ENCODE data around the gene GABRB3. TPM values are rescaled to one million over a fixed set of nuclear protein-coding genes. Genes with fewer than 3 reads are reported as not detected.

Gene GABRB3
- total and polyA plus RNA-seq, 2 donors (not counting 3 experiments of a cell fraction or from before 2014, with no cell fraction given) = 0.03 TPM; not detected in 1

DNA sequence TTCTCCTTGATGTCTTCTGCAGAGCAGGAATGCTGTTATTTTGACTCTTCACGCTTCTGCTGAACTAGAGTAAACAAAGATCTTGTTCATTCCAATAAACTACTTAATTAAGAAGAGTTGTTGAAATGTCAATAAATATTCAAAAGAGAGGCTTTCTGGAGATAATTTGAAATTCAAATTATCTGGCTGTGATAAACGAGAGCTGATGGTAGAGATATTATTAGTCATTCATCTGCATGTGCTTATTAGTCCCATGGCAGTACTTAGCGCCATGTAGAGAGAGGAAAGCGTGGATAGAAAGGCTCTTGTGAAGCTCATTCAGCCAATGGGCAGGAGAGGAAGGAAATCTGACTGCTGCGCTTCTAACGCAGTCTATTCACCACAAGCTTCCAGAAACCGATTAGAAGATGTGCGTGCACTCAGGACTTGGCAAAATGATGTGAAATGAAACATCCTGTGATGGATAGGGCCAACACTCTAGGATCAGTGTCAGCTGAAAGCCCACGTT lies 251.1 kb downstream of the GABRB3 start:
- H3K4me2 ChIP-seq (ENCODE audit: insufficient read depth, low read length) = no peak overlapping the region
- no peak overlapping the region for H3K27ac ChIP-seq (ENCODE audit: insufficient read depth, low read depth, low read length)
- H3K4me3 ChIP-seq (replicated peaks in 1 of 3; ENCODE audit: insufficient read depth in 1 of 3, low read depth in 1 of 3, low read length in 3 of 3) = no peak overlapping the region
- CTCF ChIA-PET = no interaction called here
- peaks cover 5% of the 10 kb centered on the region for H3K9me3 ChIP-seq (replicated peaks; ENCODE audit: control insufficient read depth, insufficient read depth, low read length)
- no peaks in the 10 kb centered on the region for H3K27me3 ChIP-seq (ENCODE audit: control insufficient read depth in 2 of 2, insufficient read depth in 2 of 2, low read length in 2 of 2)
- H3K4me1 ChIP-seq (ENCODE audit: control insufficient read depth, extremely low read depth, insufficient read depth, low read length) = no peaks in the 10 kb centered on the region
- H4K20me1 ChIP-seq (replicated peaks; ENCODE audit: control insufficient read depth, extremely low read depth, insufficient read depth, low read length) = no peaks in the 10 kb centered on the region
- no peak for FAIRE-seq
- no peak overlapping the region for H3K9ac ChIP-seq (replicated peaks; ENCODE audit: extremely low read depth, insufficient read depth, low read length)
- POLR2A ChIA-PET = no interaction called here
- H3K36me3 ChIP-seq (ENCODE audit: control insufficient read depth in 2 of 2, extremely low read depth in 1 of 2, insufficient read depth in 2 of 2, low read length in 2 of 2) = no peaks in the 10 kb centered on the region
- no peaks in the 10 kb centered on the region for H3K9me1 ChIP-seq (replicated peaks; ENCODE audit: control insufficient read depth, extremely low read depth, insufficient read depth, low read length)
- DNase-seq (ENCODE audit: low read depth, low spot score) = no peak
- dilution Hi-C loops (cut with MboI; ENCODE audit: extremely low pct_ligation_motif_present, low sequenced_read_pairs) = no loop called here
- H3K79me2 ChIP-seq (ENCODE audit: control insufficient read depth, insufficient read depth, low read length) = no peaks in the 10 kb centered on the region
- no TSS peak for BruUV-seq (replicated peaks)
- no peak overlapping the region for H2AFZ ChIP-seq (ENCODE audit: low read depth, low read length)
- no peak for TF ChIP-seq POLR2A (IDR thresholded peaks at IDR 0.05; ENCODE audit: low read depth, low read length)
- intact Hi-C loops (cut with micrococcal nuclease) = no loop called here

DNA sequence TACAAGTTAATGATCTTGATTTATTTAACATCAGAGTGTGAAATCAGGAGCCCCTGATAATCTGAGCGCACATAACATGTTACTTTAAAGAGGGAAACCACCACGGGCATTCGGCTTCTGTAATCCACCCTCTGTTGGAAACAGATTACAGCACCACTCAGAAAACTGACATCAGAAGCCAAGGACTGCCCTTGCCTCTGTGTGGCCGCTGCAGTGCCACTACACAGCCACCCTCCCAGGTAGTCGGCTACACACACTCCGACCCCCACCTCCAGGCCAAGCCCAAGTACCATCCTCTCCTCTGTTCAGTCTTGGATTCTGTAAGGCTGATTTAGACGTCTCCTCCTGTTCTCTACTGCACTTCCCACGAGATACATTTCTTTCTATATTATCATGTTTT lies 251.7 kb downstream of the GABRB3 start:
- Histone ChIP-seq H3K4me1 (ENCODE audit: control insufficient read depth, extremely low read depth, insufficient read depth, low read length) (no peaks in the 10 kb centered on the region), H3K4me3 (replicated peaks in 1 of 3; ENCODE audit: insufficient read depth in 1 of 3, low read depth in 1 of 3, low read length in 3 of 3) (no peak overlapping the region), H4K20me1 (replicated peaks; ENCODE audit: control insufficient read depth, extremely low read depth, insufficient read depth, low read length) (no peaks in the 10 kb centered on the region), H2AFZ (ENCODE audit: low read depth, low read length) (no peak overlapping the region), H3K9me3 (replicated peaks; ENCODE audit: control insufficient read depth, insufficient read depth, low read length) (peaks cover 7% of the 10 kb centered on the region), H3K27me3 (ENCODE audit: control insufficient read depth in 2 of 2, insufficient read depth in 2 of 2, low read length in 2 of 2) (no peaks in the 10 kb centered on the region), H3K27ac (ENCODE audit: insufficient read depth, low read depth, low read length) (no peak overlapping the region), H3K4me2 (ENCODE audit: insufficient read depth, low read length) (no peak overlapping the region), H3K36me3 (ENCODE audit: control insufficient read depth in 2 of 2, extremely low read depth in 1 of 2, insufficient read depth in 2 of 2, low read length in 2 of 2) (no peaks in the 10 kb centered on the region), H3K79me2 (ENCODE audit: control insufficient read depth, insufficient read depth, low read length) (no peaks in the 10 kb centered on the region), H3K9ac (replicated peaks; ENCODE audit: extremely low read depth, insufficient read depth, low read length) (no peak overlapping the region), H3K9me1 (replicated peaks; ENCODE audit: control insufficient read depth, extremely low read depth, insufficient read depth, low read length) (no peaks in the 10 kb centered on the region)
- FAIRE-seq (no peak), DNase-seq (ENCODE audit: low read depth, low spot score) (no peak)
- intact Hi-C loops (cut with micrococcal nuclease) = no loop called here
- no TSS peak for BruUV-seq (replicated peaks)
- ChIA-PET POLR2A (no interaction called here), CTCF (no interaction called here)
- dilution Hi-C loops (cut with MboI; ENCODE audit: extremely low pct_ligation_motif_present, low sequenced_read_pairs) = no loop called here
- TF ChIP-seq POLR2AphosphoS5 (IDR thresholded peaks at IDR 0.05; ENCODE audit: insufficient read depth, low read depth, low read length) = no peak
- TF ChIP-seq JUN (IDR thresholded peaks at IDR 0.05; ENCODE audit: borderline replicate concordance, insufficient read depth, insufficient read length, low read depth) = no peak
- no peak for TF ChIP-seq MYC (IDR thresholded peaks at IDR 0.05; ENCODE audit: low read depth, low read length)
- TF ChIP-seq, protein P1, sequence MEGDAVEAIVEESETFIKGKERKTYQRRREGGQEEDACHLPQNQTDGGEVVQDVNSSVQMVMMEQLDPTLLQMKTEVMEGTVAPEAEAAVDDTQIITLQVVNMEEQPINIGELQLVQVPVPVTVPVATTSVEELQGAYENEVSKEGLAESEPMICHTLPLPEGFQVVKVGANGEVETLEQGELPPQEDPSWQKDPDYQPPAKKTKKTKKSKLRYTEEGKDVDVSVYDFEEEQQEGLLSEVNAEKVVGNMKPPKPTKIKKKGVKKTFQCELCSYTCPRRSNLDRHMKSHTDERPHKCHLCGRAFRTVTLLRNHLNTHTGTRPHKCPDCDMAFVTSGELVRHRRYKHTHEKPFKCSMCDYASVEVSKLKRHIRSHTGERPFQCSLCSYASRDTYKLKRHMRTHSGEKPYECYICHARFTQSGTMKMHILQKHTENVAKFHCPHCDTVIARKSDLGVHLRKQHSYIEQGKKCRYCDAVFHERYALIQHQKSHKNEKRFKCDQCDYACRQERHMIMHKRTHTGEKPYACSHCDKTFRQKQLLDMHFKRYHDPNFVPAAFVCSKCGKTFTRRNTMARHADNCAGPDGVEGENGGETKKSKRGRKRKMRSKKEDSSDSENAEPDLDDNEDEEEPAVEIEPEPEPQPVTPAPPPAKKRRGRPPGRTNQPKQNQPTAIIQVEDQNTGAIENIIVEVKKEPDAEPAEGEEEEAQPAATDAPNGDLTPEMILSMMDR (IDR thresholded peaks at IDR 0.05; ENCODE audit: extremely low read depth in 1 of 2, insufficient read depth in 1 of 2, low read depth in 1 of 2, low read length in 2 of 2) = no peak
- no peak for TF ChIP-seq FOS (IDR thresholded peaks at IDR 0.05; ENCODE audit: borderline replicate concordance, insufficient read depth, low read length)

All from endothelial cell of umbilical vein (primary cell).